Loucy (cell line): ENCODE measurements around the gene USP2.

Source experiments
- EZH2phosphoT487 ChIP-seq: fragments of 200-600 bp; IDR thresholded peaks from 2 replicates; pipeline ENCODE4 v1.6.1; 2018; ENCODE audit warnings: antibody characterized with exemption, mild to moderate bottlenecking, moderate library complexity, borderline replicate concordance
- TF ChIP-seq, protein P1 (sequence below): fragments of 200-600 bp; sonication (generic); conservative IDR thresholded peaks from 2 replicates; pipeline ENCODE4 v1.5.1; 2014; ENCODE audit warnings: mild to moderate bottlenecking, antibody characterized with exemption, low read length

DNA sequence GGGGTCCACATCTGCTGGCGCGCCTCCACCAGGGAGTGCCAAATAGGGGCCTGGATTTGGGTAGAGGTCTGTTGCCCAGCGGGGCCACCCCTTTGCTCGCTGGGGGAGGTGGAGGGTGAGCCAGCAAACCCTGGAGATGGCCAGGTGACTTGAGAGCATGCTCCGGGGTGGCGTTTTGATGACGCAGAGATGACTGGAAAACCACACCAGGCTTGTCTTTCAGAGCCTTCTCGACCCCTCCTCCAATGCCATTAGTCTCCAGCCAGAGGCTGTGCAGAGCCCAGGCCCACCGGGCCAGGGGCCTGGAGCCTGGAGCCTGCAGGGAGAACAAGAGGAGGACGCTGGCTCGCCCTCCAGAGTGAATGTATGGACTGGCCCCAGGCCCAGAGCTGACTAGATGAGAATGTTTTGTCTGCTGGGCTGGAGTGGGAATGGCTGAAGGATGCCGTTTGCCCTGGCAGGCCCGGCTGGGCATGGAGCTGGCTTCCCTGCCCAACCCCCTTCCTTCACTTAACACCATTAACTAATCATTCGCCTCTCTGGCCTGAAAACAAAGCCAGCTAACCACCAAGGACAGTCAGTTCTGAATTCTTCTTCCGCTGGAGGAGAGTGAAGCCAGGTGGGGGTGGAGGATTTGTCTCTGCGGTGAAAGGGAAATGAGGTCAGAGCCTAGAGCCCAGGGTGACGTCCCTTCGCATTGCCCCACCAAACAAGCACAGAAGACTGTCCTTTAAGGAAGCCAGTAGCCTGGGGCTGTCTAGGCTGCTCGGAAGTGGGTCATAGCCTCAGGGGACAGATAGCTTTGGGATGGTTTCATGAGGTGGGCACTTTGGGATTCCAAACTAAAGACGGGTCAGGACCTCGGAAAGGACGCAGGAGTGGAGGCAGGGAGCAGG is 63.0 kb downstream of the USP2 start:
- TF ChIP-seq, protein P1, sequence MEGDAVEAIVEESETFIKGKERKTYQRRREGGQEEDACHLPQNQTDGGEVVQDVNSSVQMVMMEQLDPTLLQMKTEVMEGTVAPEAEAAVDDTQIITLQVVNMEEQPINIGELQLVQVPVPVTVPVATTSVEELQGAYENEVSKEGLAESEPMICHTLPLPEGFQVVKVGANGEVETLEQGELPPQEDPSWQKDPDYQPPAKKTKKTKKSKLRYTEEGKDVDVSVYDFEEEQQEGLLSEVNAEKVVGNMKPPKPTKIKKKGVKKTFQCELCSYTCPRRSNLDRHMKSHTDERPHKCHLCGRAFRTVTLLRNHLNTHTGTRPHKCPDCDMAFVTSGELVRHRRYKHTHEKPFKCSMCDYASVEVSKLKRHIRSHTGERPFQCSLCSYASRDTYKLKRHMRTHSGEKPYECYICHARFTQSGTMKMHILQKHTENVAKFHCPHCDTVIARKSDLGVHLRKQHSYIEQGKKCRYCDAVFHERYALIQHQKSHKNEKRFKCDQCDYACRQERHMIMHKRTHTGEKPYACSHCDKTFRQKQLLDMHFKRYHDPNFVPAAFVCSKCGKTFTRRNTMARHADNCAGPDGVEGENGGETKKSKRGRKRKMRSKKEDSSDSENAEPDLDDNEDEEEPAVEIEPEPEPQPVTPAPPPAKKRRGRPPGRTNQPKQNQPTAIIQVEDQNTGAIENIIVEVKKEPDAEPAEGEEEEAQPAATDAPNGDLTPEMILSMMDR: no peak
- no peak for TF ChIP-seq EZH2phosphoT487
